CD14-positive monocyte (primary cell): Measurements from ENCODE around the gene IL1RL1. TPM values are rescaled to one million over a fixed set of nuclear protein-coding genes. Genes with fewer than 3 reads are reported as not detected.

Experiments
- DNase-seq, 3 donors: peaks; one replicate each; pipeline ENCODE4 v3.0.0-alpha.2; 2011 to 2022
- H2AFZ ChIP-seq: 2 replicates; pipeline ENCODE4 v1.6.0; 2012; ENCODE audit warnings: mild to moderate bottlenecking, low read depth, low read length, inconsistent platforms; ENCODE audit not compliant: insufficient read depth, poor library complexity, severe bottlenecking
- H3K27ac ChIP-seq, 2 donors: 1 replicate in 1 of 2; 2 replicates in 1 of 2; pipeline ENCODE4 v1.5.1; 2012 to 2013; ENCODE audit warnings: low read length in 2 of 2, control low read depth in 1 of 2, inconsistent platforms in 1 of 2, low read depth in 1 of 2, mild to moderate bottlenecking in 1 of 2
- H3K27me3 ChIP-seq, 2 donors: one replicate each; pipeline versions ENCODE4 v1.6.0 to v1.6.1; 2011 to 2013; ENCODE audit warnings: low read length in 2 of 2; ENCODE audit not compliant: control insufficient read depth in 2 of 2, insufficient read depth in 2 of 2
- H3K36me3 ChIP-seq, 2 donors: replicated peaks in 1 of 2; 1 replicate in 1 of 2; 2 replicates in 1 of 2; pipeline versions ENCODE4 v1.5.1 to v1.6.1; 2012 to 2013; ENCODE audit warnings: low read length in 2 of 2, control low read depth in 1 of 2, inconsistent platforms in 1 of 2, mild to moderate bottlenecking in 1 of 2; ENCODE audit not compliant: insufficient read depth in 2 of 2, control insufficient read depth in 1 of 2
- H3K4me1 ChIP-seq, 2 donors: 1 replicate in 1 of 2; 2 replicates in 1 of 2; pipeline versions ENCODE4 v1.5.1 to v1.6.1; 2012 to 2013; ENCODE audit warnings: low read length in 2 of 2, control low read depth in 1 of 2, inconsistent platforms in 1 of 2, mild to moderate bottlenecking in 1 of 2, moderate library complexity in 1 of 2; ENCODE audit not compliant: insufficient read depth in 2 of 2, control insufficient read depth in 1 of 2
- H3K4me2 ChIP-seq: replicated peaks from 2 replicates; pipeline ENCODE3; 2012; ENCODE audit warnings: low read length, moderate library complexity, mild to moderate bottlenecking; ENCODE audit not compliant: poor library complexity, severe bottlenecking; ENCODE audit errors: extremely low read depth
- H3K4me3 ChIP-seq, 3 experiments: fragments of 200-600 bp in 1 of 3; sonication (generic) in 1 of 3; replicated peaks in 1 of 3; 1 replicate in 2 of 3; 2 replicates in 1 of 3; pipeline ENCODE4 v1.5.1; 2011 to 2013; ENCODE audit warnings: low read length in 3 of 3, mild to moderate bottlenecking in 3 of 3, control low read depth in 2 of 3, low read depth in 2 of 3, inconsistent platforms in 1 of 3, moderate library complexity in 1 of 3
- H3K79me2 ChIP-seq: 2 replicates; pipeline ENCODE4 v1.6.0; 2012; ENCODE audit warnings: mild to moderate bottlenecking, control low read depth, inconsistent platforms, low read length, moderate library complexity; ENCODE audit not compliant: insufficient read depth
- H3K9ac ChIP-seq: 2 replicates; pipeline ENCODE4 v1.6.0; 2017; ENCODE audit warnings: low read length, mild to moderate bottlenecking; ENCODE audit not compliant: insufficient read depth, poor library complexity, severe bottlenecking
- H3K9me3 ChIP-seq, 2 donors: replicated peaks in 1 of 2; 1 replicate in 1 of 2; 2 replicates in 1 of 2; pipeline versions ENCODE4 v1.5.1 to v1.6.1; 2012 to 2013; ENCODE audit warnings: low read length in 2 of 2, control low read depth in 1 of 2; ENCODE audit not compliant: control insufficient read depth in 1 of 2, insufficient read depth in 1 of 2
- H4K20me1 ChIP-seq: 2 replicates; pipeline ENCODE4 v1.6.0; 2012; ENCODE audit warnings: mild to moderate bottlenecking, low read length, control low read depth, moderate library complexity; ENCODE audit not compliant: insufficient read depth
- H3K27ac Mint-ChIP-seq, 7 donors: one replicate each; pipeline ENCODE4 v1.8.0; 2020; ENCODE audit warnings: mild to moderate bottlenecking in 7 of 7, mixed read lengths in 7 of 7, moderate library complexity in 6 of 7, inconsistent platforms in 2 of 7
- H3K27me3 Mint-ChIP-seq, 3 donors: one replicate each; pipeline ENCODE4 v1.8.0; 2021 to 2022; ENCODE audit warnings: low read depth in 3 of 3, mild to moderate bottlenecking in 3 of 3, mixed read lengths in 3 of 3, moderate library complexity in 3 of 3, inconsistent platforms in 1 of 3
- H3K36me3 Mint-ChIP-seq, 2 donors: one replicate each; pipeline ENCODE4 v1.8.0; 2020; ENCODE audit warnings: mixed read lengths in 2 of 2, inconsistent platforms in 1 of 2, mild to moderate bottlenecking in 1 of 2
- H3K4me1 Mint-ChIP-seq: one replicate; pipeline ENCODE4 v1.8.0; 2020; ENCODE audit warnings: mild to moderate bottlenecking, mixed read lengths
- H3K4me3 Mint-ChIP-seq, 2 donors: one replicate each; pipeline ENCODE4 v1.8.0; 2020; ENCODE audit warnings: mild to moderate bottlenecking in 2 of 2, mixed read lengths in 2 of 2, moderate library complexity in 1 of 2
- H3K9me3 Mint-ChIP-seq, 7 donors: one replicate each; pipeline ENCODE4 v1.8.0; 2020 to 2022; ENCODE audit warnings: mixed read lengths in 7 of 7, mild to moderate bottlenecking in 6 of 7, moderate library complexity in 6 of 7, inconsistent platforms in 2 of 7
- WGBS: methylation state at CpG from one replicate; pipeline ENCODE4 v1.1.5; 2013; ENCODE audit warnings: missing lambda C conversion rate; ENCODE audit not compliant: insufficient coverage; 5-methylcytosine and 5-hydroxymethylcytosine counted together
- intact Hi-C, 2 donors: fragments of 100-400 bp; cut with micrococcal nuclease; formaldehyde crosslinking; loops; one replicate each; pipeline versions ENCODE4 v1.15.0 to v1.15.1; 2023
- polyA plus RNA-seq, 3 donors: library from polyadenylated mRNA; depleted of rRNA in 1 of 3; unstranded in 2 of 3; stranded (reverse) in 1 of 3; fragments of 300-500 nt in 2 of 3; fragments of >200 nt in 1 of 3; fragmentation: Illumina TruSeq in 2 of 3; gene quantifications; 1 replicate in 2 of 3; 2 replicates in 1 of 3; pipeline ENCODE4 v1.2.3, GENCODE V29; 2012 to 2021
- TF ChIP-seq, protein P1 (sequence below): fragments of 200-600 bp; IDR thresholded peaks from one replicate; pipeline ENCODE4 v1.8.0; 2022; ENCODE audit warnings: antibody characterized with exemption, mild to moderate bottlenecking

Gene IL1RL1
- polyA plus RNA-seq, 3 donors, result not detected

DNA sequence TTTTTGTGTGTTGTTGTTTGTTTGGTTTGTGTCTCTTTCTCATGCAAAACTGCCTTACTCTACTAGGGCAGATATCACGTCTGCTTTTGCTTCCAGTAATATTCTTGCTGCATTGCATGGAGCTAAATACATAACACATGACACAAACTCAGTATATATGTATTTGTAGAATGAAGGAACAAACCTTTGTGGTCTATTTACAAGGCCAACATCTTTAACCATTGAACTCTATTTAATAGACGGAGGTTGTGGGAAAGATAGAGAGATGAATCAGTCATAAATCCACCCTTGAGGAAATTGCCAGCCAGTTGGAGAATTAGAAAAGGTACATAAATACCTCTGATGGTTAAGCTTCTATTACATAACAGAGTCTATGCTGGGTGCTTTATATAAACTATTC, 26.0 kb upstream of the IL1RL1 start:
- Histone ChIP-seq H3K4me1 (peaks cover 27 to 29% of the 10 kb centered on the region in 2 donors), H3K79me2 (no peaks in the 10 kb centered on the region), H3K27me3 (peaks cover 65 to 88% of the 10 kb centered on the region in 2 donors), H3K4me3 (no peak overlapping the region), H4K20me1 (no peaks in the 10 kb centered on the region), H2AFZ (no peak overlapping the region), H3K27ac (no peak overlapping the region), H3K4me2 (no peak overlapping the region), H3K9ac (no peak overlapping the region), H3K36me3 (no peaks in the 10 kb centered on the region), H3K9me3 (no peaks in the 10 kb centered on the region)
- H3K36me3 Mint-ChIP-seq, result peaks cover 4 to 10% of the 10 kb centered on the region in 2 donors
- no peak overlapping the region for H3K27ac Mint-ChIP-seq
- TF ChIP-seq, protein P1, sequence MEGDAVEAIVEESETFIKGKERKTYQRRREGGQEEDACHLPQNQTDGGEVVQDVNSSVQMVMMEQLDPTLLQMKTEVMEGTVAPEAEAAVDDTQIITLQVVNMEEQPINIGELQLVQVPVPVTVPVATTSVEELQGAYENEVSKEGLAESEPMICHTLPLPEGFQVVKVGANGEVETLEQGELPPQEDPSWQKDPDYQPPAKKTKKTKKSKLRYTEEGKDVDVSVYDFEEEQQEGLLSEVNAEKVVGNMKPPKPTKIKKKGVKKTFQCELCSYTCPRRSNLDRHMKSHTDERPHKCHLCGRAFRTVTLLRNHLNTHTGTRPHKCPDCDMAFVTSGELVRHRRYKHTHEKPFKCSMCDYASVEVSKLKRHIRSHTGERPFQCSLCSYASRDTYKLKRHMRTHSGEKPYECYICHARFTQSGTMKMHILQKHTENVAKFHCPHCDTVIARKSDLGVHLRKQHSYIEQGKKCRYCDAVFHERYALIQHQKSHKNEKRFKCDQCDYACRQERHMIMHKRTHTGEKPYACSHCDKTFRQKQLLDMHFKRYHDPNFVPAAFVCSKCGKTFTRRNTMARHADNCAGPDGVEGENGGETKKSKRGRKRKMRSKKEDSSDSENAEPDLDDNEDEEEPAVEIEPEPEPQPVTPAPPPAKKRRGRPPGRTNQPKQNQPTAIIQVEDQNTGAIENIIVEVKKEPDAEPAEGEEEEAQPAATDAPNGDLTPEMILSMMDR, result no peak
- no peak overlapping the region for H3K4me3 Mint-ChIP-seq
- peaks cover 43 to 49% (median 47%) of the 10 kb centered on the region in 3 donors for H3K27me3 Mint-ChIP-seq
- H3K9me3 Mint-ChIP-seq, result peaks cover 0 to 3% (median 0%) of the 10 kb centered on the region in 7 donors
- H3K4me1 Mint-ChIP-seq, result peaks cover 4% of the 10 kb centered on the region
- DNase-seq, result no peak
- intact Hi-C loops, result no loop called here
- no CpG with 5 or more reads among the region's 2 CpGs for WGBS

- H3K36me3 ChIP-seq, result no peaks in the 10 kb centered on the region
- no peak overlapping the region for H3K27ac ChIP-seq
- Mint-ChIP-seq H3K27me3 (peaks cover 45 to 52% (median 49%) of the 10 kb centered on the region in 3 donors), H3K9me3 (peaks cover 0 to 4% (median 0%) of the 10 kb centered on the region in 7 donors), H3K4me3 (peak overlapping the region in 1 of 2 donors; percentile 59), H3K4me1 (peaks cover 8% of the 10 kb centered on the region), H3K27ac (no peak overlapping the region), H3K36me3 (peaks cover 4 to 8% of the 10 kb centered on the region in 2 donors)
- peaks cover 67 to 87% of the 10 kb centered on the region in 2 donors for H3K27me3 ChIP-seq
- H3K79me2 ChIP-seq, result no peaks in the 10 kb centered on the region
- H3K4me2 ChIP-seq, result no peak overlapping the region
- H4K20me1 ChIP-seq, result peaks cover 2% of the 10 kb centered on the region
- H3K9ac ChIP-seq, result no peak overlapping the region
- peaks cover 31 to 33% of the 10 kb centered on the region in 2 donors for H3K4me1 ChIP-seq
- no peak overlapping the region for H2AFZ ChIP-seq
- no peak overlapping the region for H3K4me3 ChIP-seq
- no peak for DNase-seq
- no peaks in the 10 kb centered on the region for H3K9me3 ChIP-seq
- intact Hi-C loops, result no loop called here
- 73% methylated on average over 2 of the region's 3 CpGs for WGBS
- TF ChIP-seq, protein P1, result no peak
Observed at GRCh38 chr2:102286041-102286440, 25.3 kb upstream of the IL1RL1 start.
